SK-N-SH treated with all-trans-retinoic acid at 6 μM for 48 hours (cell line): ENCODE measurements around the gene RTN4RL1.

Experiments
- ATAC-seq: fragments of 200-7000 bp; cut with Tn5 transposase; 3 replicates; pipeline ENCODE4 v1.9.1; 2020; ENCODE audit warnings: mild to moderate bottlenecking, moderate library complexity
- ARNTL ChIP-seq: fragments of 450-650 bp; formaldehyde crosslinking; IDR thresholded peaks from 2 replicates; pipeline ENCODE4 v1.5.0; 2020; ENCODE audit warnings: low read depth, mild to moderate bottlenecking, moderate library complexity, borderline replicate concordance
- BACH2 ChIP-seq: fragments of 250-450 bp; sonication (Bioruptor Pico); IDR thresholded peaks from 2 replicates; pipeline ENCODE4 v1.9.0; 2021; ENCODE audit warnings: mild to moderate bottlenecking, borderline replicate concordance
- ESRRG ChIP-seq: fragments of 250-450 bp; sonication (Bioruptor Pico); IDR thresholded peaks from 2 replicates; pipeline ENCODE4 v1.6.1; 2021; ENCODE audit warnings: mild to moderate bottlenecking
- GLIS3 ChIP-seq: fragments of 250-450 bp; sonication (Bioruptor Pico); IDR thresholded peaks from 2 replicates; pipeline ENCODE4 v1.5.0; 2020; ENCODE audit warnings: mild to moderate bottlenecking, moderate library complexity
- ISL1 ChIP-seq: fragments of 250-450 bp; sonication (Bioruptor Pico); IDR thresholded peaks from 2 replicates; pipeline ENCODE4 v2.1.2; 2022; ENCODE audit warnings: mild to moderate bottlenecking, moderate library complexity
- PPARA ChIP-seq: fragments of 250-450 bp; sonication (Bioruptor Pico); IDR thresholded peaks from 2 replicates; pipeline ENCODE4 v1.5.0; 2020; ENCODE audit warnings: mild to moderate bottlenecking, borderline replicate concordance
- RARB ChIP-seq: fragments of 250-450 bp; sonication (Bioruptor Pico); IDR thresholded peaks from 2 replicates; pipeline ENCODE4 v1.8.0; 2021; ENCODE audit warnings: mild to moderate bottlenecking, moderate library complexity
- ZFP3 ChIP-seq: fragments of 250-450 bp; sonication (Bioruptor Pico); IDR thresholded peaks from 2 replicates; pipeline ENCODE4 v1.5.0; 2020; ENCODE audit warnings: mild to moderate bottlenecking, moderate library complexity
- ZFP30 ChIP-seq: fragments of 450-650 bp; formaldehyde crosslinking; IDR thresholded peaks from 2 replicates; pipeline ENCODE4 v1.5.0; 2022; ENCODE audit warnings: mild to moderate bottlenecking, moderate library complexity
- ZNF565 ChIP-seq: fragments of 450-650 bp; formaldehyde crosslinking; conservative IDR thresholded peaks from 2 replicates; pipeline ENCODE4 v1.5.0; 2020; ENCODE audit warnings: low read depth, mild to moderate bottlenecking, moderate library complexity
- ZNF70 ChIP-seq: fragments of 450-650 bp; formaldehyde crosslinking; IDR thresholded peaks from 2 replicates; pipeline ENCODE4 v1.5.0; 2020; ENCODE audit warnings: mild to moderate bottlenecking, moderate library complexity
- ZNF8 ChIP-seq: fragments of 450-650 bp; formaldehyde crosslinking; IDR thresholded peaks from 2 replicates; pipeline ENCODE4 v1.5.0; 2020; ENCODE audit warnings: mild to moderate bottlenecking, moderate library complexity
- TF ChIP-seq, protein P1 (sequence below): fragments of 250-450 bp; sonication (Bioruptor Pico); IDR thresholded peaks from 2 replicates; pipeline ENCODE4 v1.5.0; 2020; ENCODE audit warnings: mild to moderate bottlenecking, moderate library complexity
- TF ChIP-seq, protein P2 (sequence below): fragments of 250-450 bp; sonication (Bioruptor Pico); IDR thresholded peaks from 2 replicates; pipeline ENCODE4 v1.8.0; 2021; ENCODE audit warnings: low read depth, mild to moderate bottlenecking, moderate library complexity, borderline replicate concordance
- TF ChIP-seq, protein P3 (sequence below): fragments of 250-450 bp; sonication (Bioruptor Pico); IDR thresholded peaks from 2 replicates; pipeline ENCODE4 v1.5.1; 2021; ENCODE audit warnings: mild to moderate bottlenecking, moderate library complexity
- TF ChIP-seq, protein P4 (sequence below): fragments of 250-450 bp; sonication (Bioruptor Pico); IDR thresholded peaks from 2 replicates; pipeline ENCODE4 v1.5.1; 2020; ENCODE audit warnings: low read depth, mild to moderate bottlenecking, moderate library complexity
- TF ChIP-seq, protein P5 (sequence below): fragments of 250-450 bp; sonication (Bioruptor Pico); IDR thresholded peaks from 2 replicates; pipeline ENCODE4 v1.8.0; 2020; ENCODE audit warnings: mild to moderate bottlenecking, moderate library complexity, borderline replicate concordance

The RTN4RL1 gene

DNA sequence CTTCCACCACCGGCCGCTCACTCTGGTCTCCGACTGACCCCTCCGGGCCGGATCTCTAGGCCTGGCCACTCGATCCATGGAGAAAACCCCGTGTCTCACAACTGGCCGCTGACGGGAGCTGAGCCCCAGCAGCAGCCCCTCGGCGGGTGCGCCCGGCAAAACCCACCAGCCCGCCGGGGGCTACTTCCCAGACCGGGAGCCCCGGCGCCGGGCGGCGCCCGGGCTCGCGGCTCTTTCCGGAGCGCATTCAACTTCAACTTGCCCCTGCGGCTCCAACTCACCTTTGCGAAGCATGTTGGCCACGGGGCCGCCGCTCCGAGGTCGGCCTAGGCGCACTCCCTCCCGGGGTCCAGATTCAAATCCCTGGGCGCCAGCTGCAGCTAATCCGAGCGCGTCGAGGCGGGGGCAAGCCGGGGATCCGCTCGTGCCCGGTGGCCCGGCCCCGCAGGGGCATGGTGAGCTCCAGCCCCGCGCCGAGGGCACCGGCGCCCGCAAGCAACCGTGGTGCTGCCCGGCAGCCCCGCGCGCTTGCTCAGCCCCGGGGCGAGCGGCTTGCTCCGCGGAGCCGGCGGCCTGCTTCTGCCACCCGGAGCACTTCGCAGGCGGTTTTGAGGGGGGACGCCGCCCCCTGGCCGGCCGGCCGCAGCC, 438 bp downstream of the RTN4RL1 start (continued):
- TF ChIP-seq, protein P1, sequence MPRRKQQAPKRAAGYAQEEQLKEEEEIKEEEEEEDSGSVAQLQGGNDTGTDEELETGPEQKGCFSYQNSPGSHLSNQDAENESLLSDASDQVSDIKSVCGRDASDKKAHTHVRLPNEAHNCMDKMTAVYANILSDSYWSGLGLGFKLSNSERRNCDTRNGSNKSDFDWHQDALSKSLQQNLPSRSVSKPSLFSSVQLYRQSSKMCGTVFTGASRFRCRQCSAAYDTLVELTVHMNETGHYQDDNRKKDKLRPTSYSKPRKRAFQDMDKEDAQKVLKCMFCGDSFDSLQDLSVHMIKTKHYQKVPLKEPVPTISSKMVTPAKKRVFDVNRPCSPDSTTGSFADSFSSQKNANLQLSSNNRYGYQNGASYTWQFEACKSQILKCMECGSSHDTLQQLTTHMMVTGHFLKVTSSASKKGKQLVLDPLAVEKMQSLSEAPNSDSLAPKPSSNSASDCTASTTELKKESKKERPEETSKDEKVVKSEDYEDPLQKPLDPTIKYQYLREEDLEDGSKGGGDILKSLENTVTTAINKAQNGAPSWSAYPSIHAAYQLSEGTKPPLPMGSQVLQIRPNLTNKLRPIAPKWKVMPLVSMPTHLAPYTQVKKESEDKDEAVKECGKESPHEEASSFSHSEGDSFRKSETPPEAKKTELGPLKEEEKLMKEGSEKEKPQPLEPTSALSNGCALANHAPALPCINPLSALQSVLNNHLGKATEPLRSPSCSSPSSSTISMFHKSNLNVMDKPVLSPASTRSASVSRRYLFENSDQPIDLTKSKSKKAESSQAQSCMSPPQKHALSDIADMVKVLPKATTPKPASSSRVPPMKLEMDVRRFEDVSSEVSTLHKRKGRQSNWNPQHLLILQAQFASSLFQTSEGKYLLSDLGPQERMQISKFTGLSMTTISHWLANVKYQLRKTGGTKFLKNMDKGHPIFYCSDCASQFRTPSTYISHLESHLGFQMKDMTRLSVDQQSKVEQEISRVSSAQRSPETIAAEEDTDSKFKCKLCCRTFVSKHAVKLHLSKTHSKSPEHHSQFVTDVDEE (CRISPR knock-in tag) = no peak
- no peak for TF ChIP-seq PPARA (CRISPR knock-in tag)

DNA sequence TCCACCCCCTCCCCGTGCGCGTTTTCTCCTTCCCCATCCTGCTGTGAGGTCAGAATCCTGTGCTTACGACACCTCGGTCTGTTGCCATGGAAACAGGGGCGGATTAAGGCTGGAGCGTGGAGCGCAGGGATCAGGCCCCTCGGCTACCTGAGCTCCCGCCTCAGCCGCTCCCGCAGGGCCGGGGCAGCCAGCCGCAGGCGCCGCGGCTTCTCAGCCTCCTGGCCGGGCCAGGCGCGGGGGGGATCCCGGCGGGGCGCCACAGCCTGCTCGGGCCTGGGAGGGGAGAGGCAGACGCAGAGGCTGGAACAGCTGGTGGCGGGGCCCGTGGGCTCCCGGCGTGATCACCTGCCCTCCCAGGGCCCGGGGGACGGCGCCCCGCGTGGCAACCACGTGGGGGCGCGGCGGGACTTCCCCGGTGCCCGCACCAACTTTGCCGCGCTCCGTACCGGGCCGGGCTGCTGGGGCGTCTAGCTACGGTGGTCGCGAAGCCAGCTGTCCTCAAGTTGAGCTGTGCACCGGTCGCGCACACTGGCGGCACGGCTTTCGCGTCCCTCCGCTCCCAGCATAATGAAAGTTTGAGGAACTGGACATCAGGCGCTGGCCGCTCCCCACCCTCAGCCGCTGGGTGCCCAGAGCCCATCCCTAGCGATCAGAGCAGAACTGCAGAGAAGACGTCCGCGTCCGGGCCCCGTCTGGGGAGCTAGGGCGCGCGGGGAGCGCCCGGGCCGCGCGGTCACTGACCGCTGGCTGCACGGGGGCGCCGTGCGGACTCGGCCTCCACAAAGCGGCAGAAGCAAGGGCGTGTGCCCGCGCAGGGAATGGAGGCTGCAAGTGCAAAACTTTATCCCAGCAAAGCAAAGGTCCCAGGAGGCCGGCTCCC, 1.2 kb downstream of the RTN4RL1 start:
- ATAC-seq = 0 out of 3 replicates have a peak, but pooled peaks have one; percentile 5
- TF ChIP-seq ZNF70 (CRISPR knock-in tag) (no peak), ISL1 (CRISPR knock-in tag) (no peak), ESRRG (CRISPR knock-in tag) (no peak), PPARA (CRISPR knock-in tag) (no peak), GLIS3 (CRISPR knock-in tag) (no peak), ZFP3 (CRISPR knock-in tag) (no peak), ZNF565 (CRISPR knock-in tag) (no peak), BACH2 (CRISPR knock-in tag) (no peak), ZNF8 (no peak), RARB (CRISPR knock-in tag) (no peak), ZFP30 (no peak), ARNTL (CRISPR knock-in tag) (no peak)
- TF ChIP-seq, protein P2, sequence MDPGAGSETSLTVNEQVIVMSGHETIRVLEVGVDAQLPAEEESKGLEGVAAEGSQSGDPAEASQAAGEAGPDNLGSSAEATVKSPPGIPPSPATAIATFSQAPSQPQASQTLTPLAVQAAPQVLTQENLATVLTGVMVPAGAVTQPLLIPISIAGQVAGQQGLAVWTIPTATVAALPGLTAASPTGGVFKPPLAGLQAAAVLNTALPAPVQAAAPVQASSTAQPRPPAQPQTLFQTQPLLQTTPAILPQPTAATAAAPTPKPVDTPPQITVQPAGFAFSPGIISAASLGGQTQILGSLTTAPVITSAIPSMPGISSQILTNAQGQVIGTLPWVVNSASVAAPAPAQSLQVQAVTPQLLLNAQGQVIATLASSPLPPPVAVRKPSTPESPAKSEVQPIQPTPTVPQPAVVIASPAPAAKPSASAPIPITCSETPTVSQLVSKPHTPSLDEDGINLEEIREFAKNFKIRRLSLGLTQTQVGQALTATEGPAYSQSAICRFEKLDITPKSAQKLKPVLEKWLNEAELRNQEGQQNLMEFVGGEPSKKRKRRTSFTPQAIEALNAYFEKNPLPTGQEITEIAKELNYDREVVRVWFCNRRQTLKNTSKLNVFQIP (CRISPR knock-in tag) = no peak
- TF ChIP-seq, protein P3, sequence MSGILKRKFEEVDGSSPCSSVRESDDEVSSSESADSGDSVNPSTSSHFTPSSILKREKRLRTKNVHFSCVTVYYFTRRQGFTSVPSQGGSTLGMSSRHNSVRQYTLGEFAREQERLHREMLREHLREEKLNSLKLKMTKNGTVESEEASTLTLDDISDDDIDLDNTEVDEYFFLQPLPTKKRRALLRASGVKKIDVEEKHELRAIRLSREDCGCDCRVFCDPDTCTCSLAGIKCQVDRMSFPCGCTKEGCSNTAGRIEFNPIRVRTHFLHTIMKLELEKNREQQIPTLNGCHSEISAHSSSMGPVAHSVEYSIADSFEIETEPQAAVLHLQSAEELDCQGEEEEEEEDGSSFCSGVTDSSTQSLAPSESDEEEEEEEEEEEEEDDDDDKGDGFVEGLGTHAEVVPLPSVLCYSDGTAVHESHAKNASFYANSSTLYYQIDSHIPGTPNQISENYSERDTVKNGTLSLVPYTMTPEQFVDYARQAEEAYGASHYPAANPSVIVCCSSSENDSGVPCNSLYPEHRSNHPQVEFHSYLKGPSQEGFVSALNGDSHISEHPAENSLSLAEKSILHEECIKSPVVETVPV (CRISPR knock-in tag) = no peak
- TF ChIP-seq, protein P4, sequence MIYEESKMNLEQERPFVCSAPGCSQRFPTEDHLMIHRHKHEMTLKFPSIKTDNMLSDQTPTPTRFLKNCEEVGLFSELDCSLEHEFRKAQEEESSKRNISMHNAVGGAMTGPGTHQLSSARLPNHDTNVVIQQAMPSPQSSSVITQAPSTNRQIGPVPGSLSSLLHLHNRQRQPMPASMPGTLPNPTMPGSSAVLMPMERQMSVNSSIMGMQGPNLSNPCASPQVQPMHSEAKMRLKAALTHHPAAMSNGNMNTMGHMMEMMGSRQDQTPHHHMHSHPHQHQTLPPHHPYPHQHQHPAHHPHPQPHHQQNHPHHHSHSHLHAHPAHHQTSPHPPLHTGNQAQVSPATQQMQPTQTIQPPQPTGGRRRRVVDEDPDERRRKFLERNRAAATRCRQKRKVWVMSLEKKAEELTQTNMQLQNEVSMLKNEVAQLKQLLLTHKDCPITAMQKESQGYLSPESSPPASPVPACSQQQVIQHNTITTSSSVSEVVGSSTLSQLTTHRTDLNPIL = no peak
- TF ChIP-seq, protein P1 (CRISPR knock-in tag) = no peak
- TF ChIP-seq, protein P5, sequence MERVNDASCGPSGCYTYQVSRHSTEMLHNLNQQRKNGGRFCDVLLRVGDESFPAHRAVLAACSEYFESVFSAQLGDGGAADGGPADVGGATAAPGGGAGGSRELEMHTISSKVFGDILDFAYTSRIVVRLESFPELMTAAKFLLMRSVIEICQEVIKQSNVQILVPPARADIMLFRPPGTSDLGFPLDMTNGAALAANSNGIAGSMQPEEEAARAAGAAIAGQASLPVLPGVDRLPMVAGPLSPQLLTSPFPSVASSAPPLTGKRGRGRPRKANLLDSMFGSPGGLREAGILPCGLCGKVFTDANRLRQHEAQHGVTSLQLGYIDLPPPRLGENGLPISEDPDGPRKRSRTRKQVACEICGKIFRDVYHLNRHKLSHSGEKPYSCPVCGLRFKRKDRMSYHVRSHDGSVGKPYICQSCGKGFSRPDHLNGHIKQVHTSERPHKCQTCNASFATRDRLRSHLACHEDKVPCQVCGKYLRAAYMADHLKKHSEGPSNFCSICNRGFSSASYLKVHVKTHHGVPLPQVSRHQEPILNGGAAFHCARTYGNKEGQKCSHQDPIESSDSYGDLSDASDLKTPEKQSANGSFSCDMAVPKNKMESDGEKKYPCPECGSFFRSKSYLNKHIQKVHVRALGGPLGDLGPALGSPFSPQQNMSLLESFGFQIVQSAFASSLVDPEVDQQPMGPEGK (CRISPR knock-in tag) = no peak
